Activated CD4-positive, alpha-beta T cell treated with anti-CD3 and anti-CD28 coated beads, Interleukin-10, Interleukin-2, amounts not matched to agents 100 ng/mL and 50 ng/mL, durations not matched to agents 16 hours and 8 hours (primary cell): ENCODE measurements around the gene ZNF648.
"Not testable (repeated sequence)": the region's sequence is repeated elsewhere in the genome, so short reads cannot be mapped to it uniquely, and the experiment has no call there.

Experiments used
- DNase-seq: peaks from one replicate; pipeline ENCODE4 v3.0.0-alpha.2; 2020

ZNF648 gene

DNA sequence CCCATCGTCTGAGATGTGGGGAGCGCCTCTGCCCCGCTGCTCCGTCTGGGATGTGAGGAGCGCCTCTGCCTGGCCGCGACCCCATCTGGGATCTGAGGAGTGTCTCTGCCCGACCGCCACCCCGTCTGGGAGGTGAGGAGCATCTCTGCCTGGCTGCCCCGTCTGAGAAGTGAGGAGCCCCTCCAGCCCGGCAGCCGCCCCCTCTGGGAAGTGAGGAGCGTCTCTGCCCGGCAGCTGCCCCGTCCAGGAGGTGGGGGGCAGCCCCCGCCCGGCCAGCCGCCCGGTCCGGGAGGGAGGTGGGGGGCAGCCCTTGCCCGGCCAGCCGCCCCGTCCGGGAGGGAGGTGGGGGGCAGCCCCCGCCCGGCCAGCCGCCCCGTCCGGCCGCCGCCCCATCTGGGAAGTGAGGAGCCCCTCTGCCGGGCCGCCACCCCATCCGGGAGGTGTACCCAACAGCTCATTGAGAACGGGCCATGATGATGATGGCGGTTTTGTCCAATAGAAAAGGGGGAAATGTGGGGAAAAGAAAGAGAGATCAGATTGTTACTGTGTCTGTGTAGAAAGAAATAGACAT, 50.6 kb downstream of the ZNF648 start:
- DNase-seq, result not testable (repeated sequence)

GRCh38 chr1:182005398-182005797, 56.1 kb downstream of the ZNF648 start:
- not testable (repeated sequence) for DNase-seq

GRCh38 chr1:182004601-182005000, 56.9 kb downstream of the ZNF648 start:
- no peak for DNase-seq
